Transverse colon (tissue), 4 donors: Measurements from ENCODE around the gene SLC26A6.

Experiments
- POLR2A ChIP-seq: fragments of 450-650 bp; IDR thresholded peaks from one replicate; pipeline ENCODE4 v1.6.1; 2016; ENCODE audit warnings: antibody characterized with exemption, mild to moderate bottlenecking, moderate library complexity
- POLR2AphosphoS5 ChIP-seq, 3 donors: sonication (generic); formaldehyde crosslinking; IDR thresholded peaks; one replicate each; pipeline ENCODE4 v1.6.1; 2016; ENCODE audit warnings: antibody characterized with exemption in 3 of 3
- TF ChIP-seq, protein P1 (sequence below), 5 experiments: fragments of 200-600 bp in 3 of 5; fragments of 450-650 bp in 2 of 5; sonication (generic) in 3 of 5; IDR thresholded peaks; 1 replicate in 2 of 5; 2 replicates in 3 of 5; pipeline ENCODE4 v1.5.1; 2016 to 2017; ENCODE audit warnings: antibody characterized with exemption in 5 of 5, inconsistent platforms in 3 of 5, mild to moderate bottlenecking in 2 of 5, moderate library complexity in 1 of 5

DNA sequence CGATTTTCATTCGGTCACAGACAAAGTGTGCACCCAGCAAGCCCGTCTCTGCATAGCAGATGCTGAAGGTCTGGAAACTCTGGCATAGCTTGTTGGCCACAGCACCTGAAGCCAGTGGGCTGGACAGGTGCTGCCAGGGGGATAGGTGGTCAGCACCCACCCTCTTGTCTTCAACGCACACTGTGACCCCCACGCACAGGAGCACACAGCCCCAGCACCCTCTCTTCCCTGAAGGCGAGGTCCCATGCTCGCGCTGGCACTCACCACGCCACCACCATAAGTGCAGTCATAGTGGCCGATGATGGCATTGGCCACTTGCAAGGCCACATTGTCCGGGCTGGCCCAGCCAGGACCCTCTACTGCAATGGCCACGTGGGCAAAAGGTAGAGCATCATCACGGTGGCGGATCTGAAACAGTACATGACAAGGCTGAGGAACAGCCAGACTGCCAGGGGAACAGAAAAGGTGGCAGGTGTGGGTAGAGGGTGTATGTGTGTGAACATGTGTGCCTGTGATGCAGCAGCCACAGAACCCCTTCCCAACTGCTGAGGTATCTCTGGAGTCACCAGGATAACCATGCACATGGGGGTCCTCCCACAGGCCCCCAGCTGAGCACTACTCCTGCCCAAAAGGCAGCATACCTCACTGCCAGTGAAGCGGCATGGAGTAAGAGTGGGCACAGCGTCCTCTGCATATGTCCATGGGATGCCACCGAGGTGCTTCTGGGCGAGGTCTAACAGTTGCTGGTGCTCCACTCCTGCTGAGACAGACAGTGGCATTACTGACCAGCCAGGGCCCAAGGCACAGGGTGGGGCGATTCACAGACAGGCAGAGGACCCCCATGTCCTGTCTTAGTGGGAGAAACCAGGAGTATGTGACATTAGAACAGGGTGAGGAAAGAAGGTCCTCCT lies 34.3 kb downstream of the SLC26A6 start:
- TF ChIP-seq, protein P1, sequence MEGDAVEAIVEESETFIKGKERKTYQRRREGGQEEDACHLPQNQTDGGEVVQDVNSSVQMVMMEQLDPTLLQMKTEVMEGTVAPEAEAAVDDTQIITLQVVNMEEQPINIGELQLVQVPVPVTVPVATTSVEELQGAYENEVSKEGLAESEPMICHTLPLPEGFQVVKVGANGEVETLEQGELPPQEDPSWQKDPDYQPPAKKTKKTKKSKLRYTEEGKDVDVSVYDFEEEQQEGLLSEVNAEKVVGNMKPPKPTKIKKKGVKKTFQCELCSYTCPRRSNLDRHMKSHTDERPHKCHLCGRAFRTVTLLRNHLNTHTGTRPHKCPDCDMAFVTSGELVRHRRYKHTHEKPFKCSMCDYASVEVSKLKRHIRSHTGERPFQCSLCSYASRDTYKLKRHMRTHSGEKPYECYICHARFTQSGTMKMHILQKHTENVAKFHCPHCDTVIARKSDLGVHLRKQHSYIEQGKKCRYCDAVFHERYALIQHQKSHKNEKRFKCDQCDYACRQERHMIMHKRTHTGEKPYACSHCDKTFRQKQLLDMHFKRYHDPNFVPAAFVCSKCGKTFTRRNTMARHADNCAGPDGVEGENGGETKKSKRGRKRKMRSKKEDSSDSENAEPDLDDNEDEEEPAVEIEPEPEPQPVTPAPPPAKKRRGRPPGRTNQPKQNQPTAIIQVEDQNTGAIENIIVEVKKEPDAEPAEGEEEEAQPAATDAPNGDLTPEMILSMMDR (IDR thresholded peaks at IDR 0.05) = no peak
- TF ChIP-seq POLR2AphosphoS5 (IDR thresholded peaks at IDR 0.05) (no peak), POLR2A (no peak)
